WTC11 (cell line): ENCODE data around the gene XPR1. TPM values are rescaled to one million over a fixed set of nuclear protein-coding genes. Genes with fewer than 3 reads are reported as not detected.

Experiments used
- ATAC-seq: fragments of 200-7000 bp; cut with Tn5 transposase; 2 replicates; pipeline ENCODE4 v1.10.0; 2021; ENCODE audit warnings: mild to moderate bottlenecking, moderate library complexity
- CTCF ChIA-PET: fragments of 300-600 bp; sonication (Branson Sonifier 250); formaldehyde crosslinking; loops from one replicate; lab custom pipeline; 2021; ENCODE audit warnings: antibody characterized with exemption; lab: Charles Lee
- POLR2A ChIA-PET: fragments of 350-600 bp; sonication (Branson Sonifier 250); formaldehyde crosslinking; loops from one replicate; lab custom pipeline; 2021; ENCODE audit warnings: antibody characterized with exemption; lab: Charles Lee
- DNase-seq: peaks from one replicate; pipeline ENCODE4 v3.0.0; 2021; ENCODE audit warnings: low spot score
- H3K27ac Mint-ChIP-seq: 2 replicates; pipeline ENCODE4 v1.8.0; 2021; ENCODE audit warnings: mixed read lengths
- H3K27me3 Mint-ChIP-seq: 2 replicates; pipeline ENCODE4 v1.8.0; 2021; ENCODE audit warnings: low read depth, mild to moderate bottlenecking, moderate library complexity, mixed read lengths
- H3K36me3 Mint-ChIP-seq: 2 replicates; pipeline ENCODE4 v1.8.0; 2021; ENCODE audit warnings: mixed read lengths
- H3K4me1 Mint-ChIP-seq: 2 replicates; pipeline ENCODE4 v1.8.0; 2022; ENCODE audit warnings: mixed read lengths
- H3K4me3 Mint-ChIP-seq: 2 replicates; pipeline ENCODE4 v1.8.0; 2021; ENCODE audit warnings: mild to moderate bottlenecking, moderate library complexity, mixed read lengths
- H3K9me3 Mint-ChIP-seq: 2 replicates; pipeline ENCODE4 v1.8.0; 2021; ENCODE audit warnings: mixed read lengths
- EMX1 ChIP-seq: fragments of 250-450 bp; sonication (Bioruptor Pico); IDR thresholded peaks from 2 replicates; pipeline ENCODE4 v1.8.0; 2021; ENCODE audit warnings: mild to moderate bottlenecking
- ETV6 ChIP-seq: sonication (generic); formaldehyde crosslinking; IDR thresholded peaks from 2 replicates; pipeline ENCODE4 v1.8.1; 2022; ENCODE audit warnings: mild to moderate bottlenecking, missing genetic modification reagents
- GTF2I ChIP-seq: fragments of 250-450 bp; sonication (Bioruptor Pico); conservative IDR thresholded peaks from 2 replicates; pipeline ENCODE4 v1.4.0; 2021; ENCODE audit warnings: mild to moderate bottlenecking
- JUN ChIP-seq: sonication (generic); formaldehyde crosslinking; IDR thresholded peaks from 2 replicates; pipeline ENCODE4 v1.8.0; 2023; ENCODE audit warnings: mild to moderate bottlenecking, missing genetic modification reagents
- MXD4 ChIP-seq: fragments of 250-450 bp; sonication (Bioruptor Pico); IDR thresholded peaks from 2 replicates; pipeline ENCODE4 v1.8.0; 2021; ENCODE audit warnings: mild to moderate bottlenecking, moderate library complexity, borderline replicate concordance
- MYBL2 ChIP-seq: sonication (generic); formaldehyde crosslinking; IDR thresholded peaks from 2 replicates; pipeline ENCODE4 v1.8.1; 2023; ENCODE audit warnings: mild to moderate bottlenecking, moderate library complexity, missing genetic modification reagents
- PRDM15 ChIP-seq: sonication (generic); formaldehyde crosslinking; IDR thresholded peaks from 2 replicates; pipeline ENCODE4 v1.8.0; 2022; ENCODE audit warnings: missing genetic modification reagents
- TCF7 ChIP-seq: sonication (generic); formaldehyde crosslinking; IDR thresholded peaks from 2 replicates; pipeline ENCODE4 v1.8.0; 2022; ENCODE audit warnings: mild to moderate bottlenecking, low read depth, missing genetic modification reagents, moderate library complexity
- ZNF121 ChIP-seq: sonication (generic); formaldehyde crosslinking; IDR thresholded peaks from 2 replicates; pipeline ENCODE4 v1.8.0; 2023; ENCODE audit warnings: missing genetic modification reagents
- ZNF423 ChIP-seq: fragments of 250-450 bp; sonication (Bioruptor Pico); IDR thresholded peaks from 2 replicates; pipeline ENCODE4 v2.1.2; 2022; ENCODE audit warnings: mild to moderate bottlenecking, moderate library complexity
- ZNF671 ChIP-seq: fragments of 250-450 bp; sonication (Bioruptor Pico); IDR thresholded peaks from 2 replicates; pipeline ENCODE4 v1.8.0; 2021; ENCODE audit warnings: mild to moderate bottlenecking
- total RNA-seq: library from RNA; stranded (reverse); gene quantifications from 3 replicates; pipeline ENCODE4 v1.2.3, GENCODE V29; 2021
- TF ChIP-seq, protein P1 (sequence below): sonication (generic); formaldehyde crosslinking; IDR thresholded peaks from 2 replicates; pipeline ENCODE4 v1.8.1; 2022; ENCODE audit warnings: low read depth, mild to moderate bottlenecking, moderate library complexity, missing genetic modification reagents, borderline replicate concordance
- TF ChIP-seq, protein P2 (sequence below): sonication (generic); formaldehyde crosslinking; IDR thresholded peaks from 2 replicates; pipeline ENCODE4 v1.8.1; 2023; ENCODE audit warnings: mild to moderate bottlenecking, missing genetic modification reagents
- TF ChIP-seq, protein P3 (sequence below): sonication (generic); formaldehyde crosslinking; IDR thresholded peaks from 2 replicates; pipeline ENCODE4 v1.8.0; 2022; ENCODE audit warnings: mild to moderate bottlenecking, missing genetic modification reagents
- TF ChIP-seq, protein P4 (sequence below): sonication (generic); formaldehyde crosslinking; IDR thresholded peaks from 2 replicates; pipeline ENCODE4 v1.8.1; 2023; ENCODE audit warnings: mild to moderate bottlenecking, moderate library complexity, missing genetic modification reagents

The XPR1 gene
- total RNA-seq, 1 experiment from 2014 or later = 34.6 TPM

DNA sequence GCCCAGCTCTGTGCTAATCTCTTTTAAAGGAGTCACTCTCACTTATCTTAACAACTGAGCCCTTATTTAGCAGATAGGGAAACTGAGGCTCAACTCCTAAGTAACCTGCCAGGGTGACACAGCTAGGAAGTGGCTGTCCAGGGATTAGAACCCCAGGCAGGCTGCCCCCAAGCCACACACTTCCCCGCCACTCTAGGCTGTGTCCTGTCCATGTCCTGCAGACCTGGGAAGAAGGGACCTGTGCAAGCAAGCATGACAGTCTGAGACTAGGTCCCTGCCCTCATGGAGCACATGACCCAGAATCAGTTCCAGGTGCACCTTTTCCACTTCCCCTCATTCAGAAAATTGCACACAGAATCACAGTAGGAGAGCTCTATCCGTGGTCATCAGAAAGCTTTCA lies 293.1 kb downstream of the XPR1 start:
- Mint-ChIP-seq H3K27me3 (no peaks in the 10 kb centered on the region), H3K36me3 (no peaks in the 10 kb centered on the region), H3K9me3 (no peaks in the 10 kb centered on the region), H3K27ac (no peak overlapping the region), H3K4me1 (peaks cover 69% of the 10 kb centered on the region), H3K4me3 (no peak overlapping the region)
- POLR2A ChIA-PET = no interaction called here
- TF ChIP-seq ZNF671 (CRISPR knock-in tag) (no peak), MXD4 (CRISPR knock-in tag) (no peak), JUN (CRISPR knock-in tag) (no peak), TCF7 (CRISPR knock-in tag) (no peak), GTF2I (CRISPR knock-in tag) (no peak), ZNF423 (no peak), MYBL2 (no peak)
- TF ChIP-seq, protein P1, sequence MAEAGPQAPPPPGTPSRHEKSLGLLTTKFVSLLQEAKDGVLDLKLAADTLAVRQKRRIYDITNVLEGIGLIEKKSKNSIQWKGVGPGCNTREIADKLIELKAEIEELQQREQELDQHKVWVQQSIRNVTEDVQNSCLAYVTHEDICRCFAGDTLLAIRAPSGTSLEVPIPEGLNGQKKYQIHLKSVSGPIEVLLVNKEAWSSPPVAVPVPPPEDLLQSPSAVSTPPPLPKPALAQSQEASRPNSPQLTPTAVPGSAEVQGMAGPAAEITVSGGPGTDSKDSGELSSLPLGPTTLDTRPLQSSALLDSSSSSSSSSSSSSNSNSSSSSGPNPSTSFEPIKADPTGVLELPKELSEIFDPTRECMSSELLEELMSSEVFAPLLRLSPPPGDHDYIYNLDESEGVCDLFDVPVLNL (CRISPR knock-in tag) = no peak
- TF ChIP-seq, protein P2, sequence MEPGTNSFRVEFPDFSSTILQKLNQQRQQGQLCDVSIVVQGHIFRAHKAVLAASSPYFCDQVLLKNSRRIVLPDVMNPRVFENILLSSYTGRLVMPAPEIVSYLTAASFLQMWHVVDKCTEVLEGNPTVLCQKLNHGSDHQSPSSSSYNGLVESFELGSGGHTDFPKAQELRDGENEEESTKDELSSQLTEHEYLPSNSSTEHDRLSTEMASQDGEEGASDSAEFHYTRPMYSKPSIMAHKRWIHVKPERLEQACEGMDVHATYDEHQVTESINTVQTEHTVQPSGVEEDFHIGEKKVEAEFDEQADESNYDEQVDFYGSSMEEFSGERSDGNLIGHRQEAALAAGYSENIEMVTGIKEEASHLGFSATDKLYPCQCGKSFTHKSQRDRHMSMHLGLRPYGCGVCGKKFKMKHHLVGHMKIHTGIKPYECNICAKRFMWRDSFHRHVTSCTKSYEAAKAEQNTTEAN (CRISPR knock-in tag) = no peak
- CTCF ChIA-PET = interaction anchor here (2.9 kb wide), 1 partner anchor 7 kb away, joined by 11 read pairs; no protein-coding TSS in a partner anchor
- DNase-seq (no peak), ATAC-seq (no peak)

- Mint-ChIP-seq H3K4me3 (no peak overlapping the region), H3K9me3 (no peaks in the 10 kb centered on the region), H3K36me3 (no peaks in the 10 kb centered on the region), H3K27ac (no peak overlapping the region), H3K4me1 (peaks cover 69% of the 10 kb centered on the region), H3K27me3 (no peaks in the 10 kb centered on the region)
- DNase-seq (no peak), ATAC-seq (no peak)
- ChIA-PET CTCF (interaction anchor here (0.7 to 3.0 kb wide), 5 partner anchors 8 to 409 kb away, joined by 4 to 22 read pairs (median 7); no protein-coding TSS in a partner anchor), POLR2A (interaction anchor here (1.0 kb wide), 1 partner anchor 179 kb away, joined by 3 read pairs; no protein-coding TSS in a partner anchor)
- TF ChIP-seq PRDM15 (CRISPR knock-in tag) = no peak
- no peak for TF ChIP-seq EMX1 (CRISPR knock-in tag)
- TF ChIP-seq, protein P3, sequence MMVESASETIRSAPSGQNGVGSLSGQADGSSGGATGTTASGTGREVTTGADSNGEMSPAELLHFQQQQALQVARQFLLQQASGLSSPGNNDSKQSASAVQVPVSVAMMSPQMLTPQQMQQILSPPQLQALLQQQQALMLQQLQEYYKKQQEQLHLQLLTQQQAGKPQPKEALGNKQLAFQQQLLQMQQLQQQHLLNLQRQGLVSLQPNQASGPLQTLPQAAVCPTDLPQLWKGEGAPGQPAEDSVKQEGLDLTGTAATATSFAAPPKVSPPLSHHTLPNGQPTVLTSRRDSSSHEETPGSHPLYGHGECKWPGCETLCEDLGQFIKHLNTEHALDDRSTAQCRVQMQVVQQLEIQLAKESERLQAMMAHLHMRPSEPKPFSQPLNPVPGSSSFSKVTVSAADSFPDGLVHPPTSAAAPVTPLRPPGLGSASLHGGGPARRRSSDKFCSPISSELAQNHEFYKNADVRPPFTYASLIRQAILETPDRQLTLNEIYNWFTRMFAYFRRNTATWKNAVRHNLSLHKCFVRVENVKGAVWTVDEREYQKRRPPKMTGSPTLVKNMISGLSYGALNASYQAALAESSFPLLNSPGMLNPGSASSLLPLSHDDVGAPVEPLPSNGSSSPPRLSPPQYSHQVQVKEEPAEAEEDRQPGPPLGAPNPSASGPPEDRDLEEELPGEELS = 0 out of 2 replicates have a peak, but pooled peaks have one; percentile 37
- TF ChIP-seq ETV6 = 0 out of 2 replicates have a peak, but pooled peaks have one; percentile 20
- TF ChIP-seq, protein P4, sequence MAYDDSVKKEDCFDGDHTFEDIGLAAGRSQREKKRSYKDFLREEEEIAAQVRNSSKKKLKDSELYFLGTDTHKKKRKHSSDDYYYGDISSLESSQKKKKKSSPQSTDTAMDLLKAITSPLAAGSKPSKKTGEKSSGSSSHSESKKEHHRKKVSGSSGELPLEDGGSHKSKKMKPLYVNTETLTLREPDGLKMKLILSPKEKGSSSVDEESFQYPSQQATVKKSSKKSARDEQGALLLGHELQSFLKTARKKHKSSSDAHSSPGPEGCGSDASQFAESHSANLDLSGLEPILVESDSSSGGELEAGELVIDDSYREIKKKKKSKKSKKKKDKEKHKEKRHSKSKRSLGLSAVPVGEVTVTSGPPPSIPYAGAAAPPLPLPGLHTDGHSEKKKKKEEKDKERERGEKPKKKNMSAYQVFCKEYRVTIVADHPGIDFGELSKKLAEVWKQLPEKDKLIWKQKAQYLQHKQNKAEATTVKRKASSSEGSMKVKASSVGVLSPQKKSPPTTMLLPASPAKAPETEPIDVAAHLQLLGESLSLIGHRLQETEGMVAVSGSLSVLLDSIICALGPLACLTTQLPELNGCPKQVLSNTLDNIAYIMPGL (CRISPR knock-in tag) = no peak
- no peak for TF ChIP-seq ZNF121 (CRISPR knock-in tag)
These were observed 293.7 kb downstream of the XPR1 start for GRCh38 chr1:180925471-180926051.
